GM21576 (cell line): ENCODE data around the gene VPS45.
"Not testable (repeated sequence)": the region's sequence is repeated elsewhere in the genome, so short reads cannot be mapped to it uniquely, and the experiment has no call there.

Source experiments
- ATAC-seq: cut with Tn5 transposase; IDR thresholded peaks from one replicate; pipeline ENCODE4 v1.9.1; 2021; ENCODE audit warnings: mild to moderate bottlenecking, moderate library complexity; ENCODE audit not compliant: unreplicated experiment

The VPS45 gene

DNA sequence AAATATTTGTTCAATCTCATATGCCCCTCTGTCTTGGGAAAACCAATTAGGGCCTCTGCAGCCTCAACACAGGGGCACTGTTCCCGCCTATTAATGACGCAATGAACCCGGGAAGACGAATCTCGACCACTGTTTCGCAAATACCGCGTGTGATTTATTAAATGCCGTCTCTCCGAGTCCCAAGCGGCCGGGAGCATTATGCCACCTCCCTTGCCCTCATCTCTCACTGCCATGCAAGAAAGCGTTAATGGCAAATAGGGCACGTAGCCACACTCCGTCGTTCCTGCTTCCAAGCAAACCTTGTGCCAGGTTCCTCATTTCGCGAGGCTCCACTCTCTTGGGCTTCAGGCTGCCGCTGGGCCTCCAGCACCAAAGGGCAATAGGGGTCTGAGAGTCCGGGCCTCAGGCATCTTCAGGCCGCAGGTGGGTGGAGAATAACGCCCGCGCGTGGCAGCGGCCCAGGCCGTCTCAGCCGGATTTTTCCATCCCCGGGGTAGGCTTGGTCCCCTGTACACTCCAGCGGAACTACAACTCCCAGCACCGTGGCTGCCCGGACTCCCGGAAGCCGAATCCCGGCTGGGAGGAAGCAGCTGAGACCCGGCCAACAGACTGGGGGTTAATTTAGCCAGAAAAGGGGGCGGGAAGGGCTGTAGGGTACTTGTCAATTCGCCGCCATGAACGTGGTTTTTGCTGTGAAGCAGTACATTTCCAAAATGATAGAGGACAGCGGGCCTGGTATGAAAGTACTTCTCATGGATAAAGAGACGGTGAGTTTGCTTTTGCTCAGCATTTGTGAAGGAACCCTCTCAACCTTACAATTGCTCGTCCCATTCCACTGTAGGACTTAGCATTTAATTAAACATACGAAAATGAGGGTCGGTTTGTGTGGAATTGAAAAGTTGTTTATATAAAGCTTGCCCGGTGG, at the start of gene VPS45:
TSS of gene VPS45 (plus strand) at position 593 of the 925 bp plus-strand sequence. CDS start at position 675, 82 bp downstream.
- peak; percentile 81 for ATAC-seq

- no peak for ATAC-seq
These were observed 49.4 kb upstream of the VPS45 start for GRCh38 chr1:150018165-150018564.

GRCh38 chr1:150020711-150021110, 46.9 kb upstream of the VPS45 start:
- ATAC-seq = no peak

DNA sequence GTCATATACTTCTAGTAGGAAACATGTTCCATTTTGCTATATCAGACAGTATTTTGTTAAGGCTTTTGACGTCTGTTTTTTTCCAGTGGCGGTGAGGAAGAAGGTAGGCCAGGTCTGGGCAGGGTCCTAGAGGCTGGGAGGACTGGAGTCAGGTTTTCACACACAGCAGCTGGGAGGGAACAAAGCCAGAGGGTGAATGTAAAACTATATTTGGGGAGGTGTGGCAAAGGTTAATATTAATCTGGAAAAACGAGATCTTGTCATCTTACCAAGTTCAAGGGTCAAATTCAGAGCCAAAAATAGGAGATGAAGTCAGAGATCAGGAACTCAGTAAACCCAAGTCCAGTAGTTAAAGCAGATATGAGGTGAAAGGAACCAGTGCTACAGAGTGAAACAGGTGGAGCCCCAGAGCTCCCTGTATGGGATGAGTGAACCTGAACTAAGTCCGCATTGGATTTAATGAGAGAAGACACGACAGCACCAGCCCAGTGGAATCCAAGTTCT, 46.3 kb upstream of the VPS45 start:
- ATAC-seq = no peak

GRCh38 chr1:150022357-150022756, 45.2 kb upstream of the VPS45 start:
- ATAC-seq = no peak

- no peak for ATAC-seq
These were observed 43.4 kb upstream of the VPS45 start for GRCh38 chr1:150024156-150024555.

- no peak for ATAC-seq
These were observed 39.3 kb upstream of the VPS45 start for GRCh38 chr1:150028322-150028721.

DNA sequence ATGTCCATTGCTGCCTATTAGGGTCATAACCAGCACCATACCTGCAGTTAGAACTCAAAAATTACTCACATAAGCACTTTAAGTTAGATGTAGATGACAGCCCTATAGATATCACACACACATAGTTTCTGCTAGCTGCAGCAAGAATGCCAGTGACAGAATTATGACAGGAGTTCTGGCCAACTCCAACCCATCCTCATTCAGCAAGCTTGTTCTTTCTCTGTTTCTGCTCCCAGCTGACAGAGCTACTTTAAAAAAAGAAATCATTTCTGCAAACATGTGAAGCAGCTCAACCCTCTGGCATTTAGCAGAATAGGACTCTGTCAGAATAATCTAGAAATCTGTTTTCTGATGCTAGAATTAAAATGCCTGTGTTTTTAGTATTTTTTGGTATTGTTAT, 33.2 kb upstream of the VPS45 start:
- no peak for ATAC-seq

DNA sequence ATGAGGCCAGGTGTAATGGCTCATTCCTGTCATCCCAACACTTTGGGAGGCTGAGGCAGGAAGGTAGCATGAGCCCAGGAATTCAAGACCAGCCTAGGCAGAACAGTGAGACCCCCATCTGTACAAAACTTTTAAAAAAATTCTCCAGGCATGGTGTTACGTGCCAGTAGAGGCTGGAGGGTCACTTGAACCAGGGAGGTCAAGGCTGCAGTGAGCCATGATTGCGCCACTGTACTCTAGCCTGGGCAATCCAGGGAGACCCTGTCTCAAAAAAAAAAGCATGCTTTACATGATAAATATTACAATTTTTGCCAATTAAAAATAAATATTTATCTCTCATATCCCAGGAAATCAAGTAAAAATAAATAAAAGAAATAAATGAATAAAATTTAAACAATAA, 17.6 kb upstream of the VPS45 start:
- ATAC-seq = no peak

- no peak for ATAC-seq
These were observed 16.5 kb upstream of the VPS45 start for GRCh38 chr1:150051089-150051373.

GRCh38 chr1:150051905-150052412, 15.6 kb upstream of the VPS45 start:
- ATAC-seq = not testable (repeated sequence)

DNA sequence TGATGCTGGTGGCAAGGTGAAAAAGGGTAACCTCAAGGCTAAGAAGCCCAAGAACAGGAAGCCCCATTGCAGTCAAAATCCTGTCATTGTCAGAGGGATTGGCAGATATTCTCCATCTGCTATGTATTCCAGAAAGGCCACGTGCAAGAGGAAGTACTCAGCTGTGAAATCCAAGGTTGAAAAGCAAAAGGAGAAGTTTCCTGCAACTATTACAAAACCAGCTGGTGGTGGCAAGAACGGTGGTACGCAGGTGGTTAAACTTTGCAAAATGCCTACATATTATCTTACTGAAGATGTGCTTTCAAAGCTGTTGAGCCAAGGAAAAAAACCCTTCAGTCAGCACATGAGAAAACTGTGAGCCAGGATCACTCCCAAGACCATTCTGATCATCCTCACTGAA, 13.7 kb upstream of the VPS45 start:
- ATAC-seq = no peak

DNA sequence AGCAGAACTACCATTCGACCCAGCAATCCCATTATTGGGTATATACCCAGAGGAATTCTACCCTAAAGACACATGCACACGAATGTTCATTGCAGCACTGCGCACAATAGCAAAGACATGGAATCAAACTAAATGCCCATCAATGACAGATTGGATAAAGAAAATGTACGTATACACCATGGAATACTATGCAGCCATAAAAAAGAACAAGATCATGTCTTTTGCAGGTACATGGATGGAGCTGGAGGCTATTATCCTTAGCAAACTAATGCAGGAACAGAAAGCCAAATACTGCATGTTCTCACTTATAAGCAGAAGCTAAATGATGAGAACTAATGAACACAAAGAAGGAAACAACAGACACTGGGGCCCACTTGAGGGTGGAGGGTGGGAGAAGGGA, 12.1 kb upstream of the VPS45 start:
- not testable (repeated sequence) for ATAC-seq

DNA sequence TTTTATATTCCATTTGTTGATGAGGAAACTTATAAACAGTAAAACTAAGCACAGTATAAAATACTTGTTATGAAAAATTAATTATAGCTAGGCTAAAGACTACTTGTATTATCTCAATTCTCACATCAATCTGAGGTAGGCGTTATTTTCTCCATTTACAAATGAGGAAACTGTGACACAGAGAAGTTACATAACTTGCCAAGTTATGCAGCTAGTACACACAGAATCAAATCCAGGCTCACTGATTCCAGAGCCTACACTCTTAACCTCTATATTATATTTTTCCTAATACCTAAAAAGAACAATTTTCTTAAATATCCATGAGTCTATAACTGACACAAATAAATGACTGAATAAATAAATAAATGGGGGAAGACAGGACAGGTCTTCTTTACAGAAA, 11.2 kb upstream of the VPS45 start:
- no peak for ATAC-seq

- ATAC-seq = no peak
These were observed 7.3 kb upstream of the VPS45 start for GRCh38 chr1:150060260-150060659.

DNA sequence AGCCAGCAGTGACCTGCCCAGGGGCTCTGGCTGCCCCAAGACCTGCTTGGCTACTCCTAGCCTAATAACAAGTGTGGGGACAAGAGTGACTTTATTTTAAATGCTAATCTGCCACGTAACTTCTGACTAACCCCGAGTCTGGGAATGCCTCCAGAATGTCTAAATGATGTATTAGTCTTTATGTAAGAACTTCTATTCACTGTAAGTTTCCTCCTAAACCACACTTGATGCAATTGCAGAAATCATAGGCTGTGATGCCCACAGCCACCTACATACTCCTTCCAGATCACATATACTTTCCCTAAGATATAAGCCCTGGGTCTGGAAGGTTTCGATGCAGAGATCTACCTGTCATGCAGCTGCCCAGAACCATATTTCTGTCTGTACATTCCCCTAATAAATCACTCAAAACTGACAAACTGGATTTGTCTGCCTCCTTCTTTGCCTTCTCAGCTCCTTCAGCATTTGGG, 5.9 kb upstream of the VPS45 start:
- no peak for ATAC-seq

- no peak for ATAC-seq
These were observed 5.5 kb upstream of the VPS45 start for GRCh38 chr1:150062113-150062512.

DNA sequence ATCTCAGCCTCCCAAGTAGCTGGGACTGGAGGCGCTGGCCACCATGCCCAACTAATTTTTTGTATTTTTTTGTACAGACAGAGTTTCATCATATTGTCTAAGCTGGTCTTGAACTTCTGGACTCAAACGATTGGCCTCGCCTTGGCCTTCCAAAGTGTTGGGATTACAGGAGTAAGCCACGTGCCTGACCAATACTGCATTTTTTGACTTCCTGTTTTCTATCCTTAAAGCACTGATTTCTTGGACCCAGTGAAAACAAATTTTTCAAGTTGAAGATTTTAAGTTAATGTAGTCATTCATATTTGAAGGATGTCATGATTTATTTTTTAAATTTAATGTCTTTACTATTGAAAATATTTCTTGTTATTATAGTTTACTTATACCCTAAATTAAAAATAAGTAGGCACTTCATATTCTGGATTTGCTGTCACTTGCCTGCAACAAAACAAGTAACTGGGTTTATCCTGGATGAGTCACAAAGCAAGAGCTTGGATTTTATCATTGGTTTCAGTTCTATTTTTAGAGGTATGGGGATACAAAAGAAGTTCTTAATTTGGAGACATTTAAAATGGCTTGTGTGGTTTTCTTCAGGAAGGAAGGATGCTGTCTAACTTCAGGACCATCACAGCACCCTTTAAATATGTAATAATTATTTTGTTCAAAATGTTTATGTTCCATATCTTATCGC, 2.2 kb upstream of the VPS45 start:
- no peak for ATAC-seq

GRCh38 chr1:150066328-150066727, 1.2 kb upstream of the VPS45 start:
- ATAC-seq = no peak

DNA sequence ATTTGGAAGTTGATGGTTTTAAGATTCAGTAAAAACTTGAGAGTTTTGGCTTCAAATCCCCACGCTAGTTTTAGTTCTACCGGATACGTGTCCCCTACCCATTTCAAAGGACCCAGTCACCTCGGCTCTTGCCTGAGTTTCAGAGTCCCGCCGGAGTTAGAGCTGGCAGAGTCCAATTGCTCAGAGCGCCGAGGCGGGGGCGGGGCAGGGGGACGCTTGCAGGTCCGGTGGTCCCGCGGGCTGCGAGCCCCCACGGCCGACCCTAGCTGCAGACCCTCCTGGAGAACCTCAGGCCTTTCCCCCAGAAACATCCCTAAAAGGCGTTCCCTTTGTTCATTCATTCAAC, 765 bp upstream of the VPS45 start:
- peak; percentile 22 for ATAC-seq

DNA sequence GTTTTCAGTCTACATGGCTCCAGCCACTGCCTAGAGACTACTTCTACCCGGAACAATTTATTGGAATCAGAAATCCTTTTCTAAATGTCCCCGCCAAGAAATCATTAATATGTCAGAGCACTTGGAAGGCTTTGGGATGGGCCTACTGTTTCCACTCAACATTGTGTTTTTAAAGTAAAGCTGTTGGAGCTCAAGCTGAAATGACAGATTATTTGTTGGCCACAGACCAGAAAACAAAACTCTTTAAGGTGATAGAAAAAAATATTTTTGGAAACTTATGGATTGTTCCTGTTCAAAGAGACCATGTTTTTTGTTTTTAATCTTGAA, 496 bp downstream of the VPS45 start:
- no peak for ATAC-seq

DNA sequence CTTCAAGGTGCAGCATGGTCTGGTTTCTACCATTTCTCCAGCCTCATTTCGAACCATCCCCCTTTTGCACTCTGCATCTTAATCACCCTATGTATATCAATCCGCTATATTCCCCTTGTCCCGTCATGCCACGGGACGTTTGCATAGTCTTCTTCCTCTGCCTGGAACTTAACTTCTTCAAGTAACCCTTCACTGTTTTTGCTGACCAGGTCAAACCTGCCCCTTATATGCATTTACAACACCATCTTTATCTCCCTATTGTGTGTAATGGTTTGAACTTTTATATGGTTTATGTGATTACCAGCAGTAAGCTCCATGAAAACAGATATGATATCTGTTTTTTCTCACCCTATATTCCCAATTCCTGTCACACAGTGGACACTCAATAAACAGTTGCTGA, 2.3 kb downstream of the VPS45 start:
- no peak for ATAC-seq
